Adrenal gland (tissue), 5 donors: Measurements from ENCODE around the gene NAPA.

Source experiments
- POLR2A ChIP-seq, 2 donors: fragments of 450-650 bp; IDR thresholded peaks; one replicate each; pipeline ENCODE4 v1.6.1; 2017; ENCODE audit warnings: antibody characterized with exemption in 2 of 2, mild to moderate bottlenecking in 2 of 2, moderate library complexity in 1 of 2
- TF ChIP-seq, protein P1 (sequence below), 6 experiments: fragments of 450-650 bp in 4 of 6; fragments of 200-600 bp in 2 of 6; sonication (generic) in 1 of 6; IDR thresholded peaks; 1 replicate in 5 of 6; 2 replicates in 1 of 6; pipeline versions ENCODE4 v1.5.1 to v1.8.0; 2016 to 2021; ENCODE audit warnings: antibody characterized with exemption in 6 of 6, mild to moderate bottlenecking in 2 of 6, moderate library complexity in 1 of 6
- donor health status: DM: no; HTN: no; CAD: no.

DNA sequence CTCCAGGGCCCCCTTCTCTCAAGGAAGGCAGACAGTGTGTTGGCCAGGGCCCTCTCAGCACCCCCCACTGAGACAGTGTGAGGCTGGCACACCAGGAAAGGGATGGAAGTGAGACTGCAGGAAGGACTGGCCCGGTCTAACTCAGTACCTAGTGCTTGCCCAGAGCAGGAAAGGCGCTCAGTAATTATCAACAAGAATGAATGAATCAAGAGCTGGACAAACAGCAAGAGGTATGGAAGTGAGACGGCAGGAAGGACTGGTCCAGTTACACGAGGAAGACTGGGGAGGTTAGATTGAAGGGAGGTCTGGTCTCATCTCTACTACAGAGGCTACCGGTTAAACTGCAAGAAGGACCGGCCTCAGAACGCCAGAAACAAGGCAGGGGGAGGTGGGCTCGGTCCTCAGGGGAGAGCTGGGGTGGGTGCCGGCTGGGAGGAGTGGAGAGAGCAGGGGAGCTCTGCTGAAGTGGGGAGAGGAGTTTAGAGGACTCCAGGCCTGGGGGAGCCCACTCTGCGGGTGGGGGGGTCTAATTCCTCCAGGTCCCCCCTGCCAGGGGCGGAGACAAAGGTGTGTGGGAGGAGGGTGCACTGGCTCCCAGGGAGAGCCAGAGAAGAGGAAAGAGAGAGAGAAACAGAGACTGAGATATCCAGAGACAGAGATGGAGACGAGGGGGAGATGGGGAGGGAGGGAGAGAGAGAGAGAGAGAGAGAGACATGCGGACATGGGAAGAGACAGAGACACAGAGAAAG is 44.2 kb downstream of the NAPA start:
- TF ChIP-seq POLR2A (IDR thresholded peaks at IDR 0.05) = no peak
- TF ChIP-seq, protein P1, sequence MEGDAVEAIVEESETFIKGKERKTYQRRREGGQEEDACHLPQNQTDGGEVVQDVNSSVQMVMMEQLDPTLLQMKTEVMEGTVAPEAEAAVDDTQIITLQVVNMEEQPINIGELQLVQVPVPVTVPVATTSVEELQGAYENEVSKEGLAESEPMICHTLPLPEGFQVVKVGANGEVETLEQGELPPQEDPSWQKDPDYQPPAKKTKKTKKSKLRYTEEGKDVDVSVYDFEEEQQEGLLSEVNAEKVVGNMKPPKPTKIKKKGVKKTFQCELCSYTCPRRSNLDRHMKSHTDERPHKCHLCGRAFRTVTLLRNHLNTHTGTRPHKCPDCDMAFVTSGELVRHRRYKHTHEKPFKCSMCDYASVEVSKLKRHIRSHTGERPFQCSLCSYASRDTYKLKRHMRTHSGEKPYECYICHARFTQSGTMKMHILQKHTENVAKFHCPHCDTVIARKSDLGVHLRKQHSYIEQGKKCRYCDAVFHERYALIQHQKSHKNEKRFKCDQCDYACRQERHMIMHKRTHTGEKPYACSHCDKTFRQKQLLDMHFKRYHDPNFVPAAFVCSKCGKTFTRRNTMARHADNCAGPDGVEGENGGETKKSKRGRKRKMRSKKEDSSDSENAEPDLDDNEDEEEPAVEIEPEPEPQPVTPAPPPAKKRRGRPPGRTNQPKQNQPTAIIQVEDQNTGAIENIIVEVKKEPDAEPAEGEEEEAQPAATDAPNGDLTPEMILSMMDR (IDR thresholded peaks at IDR 0.05) = no peak
